Kidney epithelial cell (primary cell): Measurements from ENCODE around the gene SCUBE1. TPM values are rescaled to one million over a fixed set of nuclear protein-coding genes. Genes with fewer than 3 reads are reported as not detected.

Experiments used
- DNase-seq: peaks from one replicate; pipeline ENCODE4 v3.0.0-alpha.2; 2010; ENCODE audit warnings: low read depth
- H3K27me3 ChIP-seq: 2 replicates; pipeline ENCODE4 v1.6.0; 2011; ENCODE audit warnings: low read length; ENCODE audit not compliant: control insufficient read depth, insufficient read depth
- H3K36me3 ChIP-seq: 2 replicates; pipeline ENCODE4 v1.5.1; 2011; ENCODE audit warnings: low read length; ENCODE audit not compliant: control insufficient read depth, insufficient read depth
- H3K4me3 ChIP-seq: 2 replicates; pipeline ENCODE4 v1.5.1; 2011; ENCODE audit warnings: low read depth, mild to moderate bottlenecking, control low read depth, low read length
- CTCF ChIP-seq: IDR thresholded peaks from 2 replicates; pipeline ENCODE4 v1.5.1; 2011; ENCODE audit warnings: mild to moderate bottlenecking, moderate library complexity, low read length, control low read depth, inconsistent platforms; ENCODE audit not compliant: insufficient read depth, poor library complexity, severe bottlenecking
- total RNA-seq: library from RNA; depleted of rRNA; stranded (reverse); fragments of >200 nt; gene quantifications from 2 replicates; pipeline ENCODE4 v1.2.3, GENCODE V29; 2015

SCUBE1 gene
- total RNA-seq, 1 donor from 2014 or later: 0.04 TPM

- Histone ChIP-seq H3K36me3 (no peaks in the 10 kb centered on the region), H3K27me3 (peaks cover 31% of the 10 kb centered on the region), H3K4me3 (no peak overlapping the region)
- no peak for TF ChIP-seq CTCF
- no peak for DNase-seq
Observed at GRCh38 chr22:43293259-43293654, 49.9 kb downstream of the SCUBE1 start.

GRCh38 chr22:43292630-43293018 is 50.5 kb downstream of the SCUBE1 start:
- no peak for DNase-seq
- H3K27me3 ChIP-seq: peaks cover 31% of the 10 kb centered on the region
- no peak for TF ChIP-seq CTCF
- no peaks in the 10 kb centered on the region for H3K36me3 ChIP-seq
- H3K4me3 ChIP-seq: no peak overlapping the region

GRCh38 chr22:43291381-43291780 is 51.8 kb downstream of the SCUBE1 start:
- Histone ChIP-seq H3K27me3 (peaks cover 25% of the 10 kb centered on the region), H3K4me3 (no peak overlapping the region), H3K36me3 (no peaks in the 10 kb centered on the region)
- no peak for TF ChIP-seq CTCF
- no peak for DNase-seq

GRCh38 chr22:43289976-43290721 is 53.0 kb downstream of the SCUBE1 start:
- no peaks in the 10 kb centered on the region for H3K36me3 ChIP-seq
- TF ChIP-seq CTCF: no peak
- H3K27me3 ChIP-seq: peaks cover 19% of the 10 kb centered on the region
- H3K4me3 ChIP-seq: no peak overlapping the region
- no peak for DNase-seq

- no peak overlapping the region for H3K4me3 ChIP-seq
- no peaks in the 10 kb centered on the region for H3K36me3 ChIP-seq
- TF ChIP-seq CTCF: no peak
- DNase-seq: no peak
- H3K27me3 ChIP-seq: peaks cover 18% of the 10 kb centered on the region
Observed at GRCh38 chr22:43289531-43289963, 53.6 kb downstream of the SCUBE1 start.
